NOMO-1 (cell line): ENCODE measurements around the gene LILRB4.
"Not testable (repeated sequence)": the region's sequence is repeated elsewhere in the genome, so short reads cannot be mapped to it uniquely, and the experiment has no call there.

ENCODE experiments used
- DNase-seq, 2 experiments: peaks; one replicate each; lab custom pipeline; 2025; ENCODE audit not compliant: unreplicated experiment in 2 of 2; lab: John Stamatoyannopoulos, UW

The LILRB4 gene

DNA sequence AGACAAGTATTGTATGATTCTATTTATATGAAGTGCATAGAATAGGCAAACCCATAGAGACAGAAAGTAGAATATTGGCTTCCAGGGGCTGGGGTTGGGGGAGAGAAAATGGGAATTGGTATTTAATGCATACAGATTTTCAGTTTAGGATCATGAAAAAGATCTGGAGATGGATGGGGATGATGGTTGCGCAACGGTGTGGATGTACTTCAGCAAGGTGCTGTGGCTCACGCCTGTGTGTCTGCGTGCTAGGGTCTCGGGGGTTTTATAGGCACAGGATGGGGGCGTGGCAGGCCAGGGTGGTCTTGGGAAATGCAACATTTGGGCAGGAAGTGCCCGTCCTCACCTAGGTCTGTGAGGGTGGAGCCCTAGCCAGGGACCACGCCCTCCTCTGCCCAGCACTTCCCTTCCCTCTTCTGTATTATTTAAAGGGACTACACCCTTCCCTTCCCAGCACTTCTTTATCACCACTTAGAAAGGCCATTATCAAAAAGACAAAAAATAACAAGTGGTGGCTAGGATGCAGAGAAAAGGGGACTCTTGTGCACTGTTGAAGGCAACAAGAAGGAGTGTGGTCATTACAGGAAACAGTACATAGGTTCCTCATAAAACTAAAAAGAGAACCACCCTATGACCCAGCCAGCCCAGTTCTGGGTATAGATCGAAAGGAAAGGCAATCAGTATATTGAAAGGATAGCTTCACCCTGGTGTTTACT lies 29.0 kb downstream of the LILRB4 start:
- DNase-seq, result peak in 1 of 2 experiments; percentile 23

DNA sequence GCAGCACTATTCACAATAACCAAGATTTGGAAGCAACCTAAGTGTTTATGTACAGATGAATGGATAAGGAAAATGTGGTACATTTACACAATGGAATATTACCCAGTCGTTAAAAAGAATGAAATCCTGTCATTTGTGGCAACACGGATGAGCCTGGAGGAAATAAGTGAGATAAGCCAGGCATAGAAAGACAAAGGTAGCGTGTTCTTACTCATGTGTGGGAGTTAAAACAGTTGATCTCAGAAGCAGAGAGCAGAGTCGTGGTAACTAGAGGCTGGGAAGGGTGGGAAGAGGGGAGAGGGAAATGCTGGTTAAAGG lies 29.5 kb downstream of the LILRB4 start:
- DNase-seq, result no peak

DNA sequence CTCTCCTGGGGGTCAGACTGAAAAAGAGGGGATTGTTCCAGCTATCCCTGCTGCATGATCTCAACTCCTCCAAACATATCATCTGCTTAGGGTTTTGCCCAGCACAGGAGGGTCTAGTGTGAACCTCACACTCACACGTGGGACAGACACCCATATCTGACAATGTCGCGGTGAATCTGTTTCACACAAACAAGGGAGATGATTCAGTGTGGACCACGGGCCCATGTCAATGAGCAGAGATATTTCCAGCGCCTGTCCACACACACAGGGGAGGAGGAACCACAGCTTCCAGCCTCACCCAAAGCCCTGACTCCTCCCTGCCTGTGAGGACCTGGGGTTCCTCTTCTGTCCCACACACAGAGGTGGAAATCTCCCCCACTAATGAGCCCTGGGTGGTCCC lies 31.9 kb downstream of the LILRB4 start:
- DNase-seq, result no peak

DNA sequence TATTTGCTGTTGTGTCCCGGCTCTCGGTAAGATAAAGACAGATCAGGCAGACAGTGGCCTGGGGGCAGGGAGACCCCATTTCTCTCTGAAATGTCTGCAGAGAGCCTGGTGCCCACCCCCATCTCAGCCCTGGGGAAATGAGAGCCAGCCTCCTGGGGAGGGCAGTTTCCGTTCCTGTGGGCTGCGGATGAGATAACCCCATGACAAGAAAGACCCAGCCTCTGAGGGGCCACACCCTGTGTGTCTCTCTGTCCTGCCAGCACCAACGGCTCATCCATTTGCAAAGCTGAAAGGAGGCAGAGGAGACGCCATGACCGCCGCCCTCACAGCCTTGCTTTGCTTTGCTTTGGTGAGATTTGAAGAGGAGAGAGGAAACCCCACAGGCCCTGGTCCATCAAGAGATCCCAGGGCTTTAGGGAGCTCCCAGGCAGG lies 33.3 kb downstream of the LILRB4 start:
- peak; percentile 41 to 42 for DNase-seq

DNA sequence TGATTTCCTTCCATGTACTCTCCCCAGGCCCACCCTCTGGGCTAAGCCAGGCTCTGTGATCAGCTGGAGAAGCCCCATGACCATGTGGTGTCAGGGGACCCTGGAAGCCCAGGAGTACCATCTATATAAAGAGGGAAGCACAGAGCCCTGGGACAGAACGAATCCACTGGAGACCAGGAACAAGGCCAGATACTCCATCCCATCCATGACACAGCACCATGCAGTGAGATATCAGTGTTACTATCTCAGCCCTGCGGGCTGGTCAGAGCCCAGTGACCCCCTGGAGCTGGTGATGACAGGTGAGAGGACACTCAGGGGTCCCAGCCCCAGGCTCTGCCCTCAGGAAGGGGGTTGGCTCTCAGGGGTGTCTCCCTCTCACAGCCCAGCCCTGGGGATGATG lies 34.0 kb downstream of the LILRB4 start:
- DNase-seq, result no peak

DNA sequence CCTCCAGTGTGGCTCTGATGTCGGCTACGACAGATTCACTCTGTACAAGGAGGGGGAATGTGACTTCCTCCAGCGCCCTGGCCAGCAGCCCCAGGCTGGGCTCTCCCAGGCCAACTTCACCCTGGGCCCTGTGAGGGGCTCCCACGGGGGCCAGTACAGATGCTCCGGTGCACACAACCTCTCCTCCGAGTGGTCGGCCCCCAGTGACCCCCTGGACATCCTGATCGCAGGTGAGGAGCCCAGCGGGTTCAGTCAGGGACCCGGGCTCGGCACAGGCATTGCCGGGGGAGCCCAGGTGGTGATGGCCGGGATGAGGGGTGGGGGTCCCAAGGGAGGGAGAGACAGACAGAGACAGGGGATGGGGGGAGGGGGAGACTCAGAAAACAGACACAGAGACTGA lies 34.9 kb downstream of the LILRB4 start:
- not testable (repeated sequence) for DNase-seq

DNA sequence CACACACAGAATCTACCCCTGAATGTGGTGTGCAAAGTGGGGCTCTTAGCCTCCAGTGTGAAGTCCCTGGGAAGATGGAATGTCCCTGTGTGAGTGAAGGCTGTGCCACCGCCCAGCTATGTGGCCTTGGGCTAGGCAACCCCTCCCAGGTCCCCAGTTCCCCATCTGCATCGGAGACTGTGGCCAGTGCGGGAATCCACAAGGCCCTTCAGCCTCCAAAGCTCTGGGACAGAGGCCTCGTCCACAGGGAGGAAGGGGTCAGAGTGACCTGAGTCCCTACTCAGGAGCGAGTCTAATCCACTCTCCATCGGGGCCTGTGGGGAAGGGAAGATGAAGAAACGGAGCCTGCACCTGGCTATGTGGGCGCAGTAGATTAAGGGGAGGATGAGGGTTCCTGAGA lies 42.1 kb downstream of the LILRB4 start:
- DNase-seq, result no peak

DNA sequence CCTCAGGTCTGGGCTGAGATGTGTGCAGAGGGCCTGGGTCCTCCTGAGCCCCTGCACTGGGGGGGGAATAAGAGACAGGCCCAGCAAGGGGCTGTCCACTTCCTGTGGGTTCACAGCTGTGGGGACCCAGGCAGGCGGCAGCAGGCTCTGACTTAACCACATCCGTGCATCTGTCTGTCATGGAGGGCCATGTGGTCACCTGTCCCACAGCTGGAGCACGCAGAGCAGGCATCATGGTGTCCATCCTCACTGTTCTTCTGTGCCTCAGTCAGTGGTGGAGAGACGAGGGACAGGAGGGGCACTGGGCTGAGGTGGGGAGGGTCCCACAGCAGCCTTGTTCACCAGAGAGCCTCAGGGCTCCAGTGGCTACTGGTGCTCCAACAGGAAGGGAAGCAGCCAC lies 45.2 kb downstream of the LILRB4 start:
- no peak for DNase-seq

DNA sequence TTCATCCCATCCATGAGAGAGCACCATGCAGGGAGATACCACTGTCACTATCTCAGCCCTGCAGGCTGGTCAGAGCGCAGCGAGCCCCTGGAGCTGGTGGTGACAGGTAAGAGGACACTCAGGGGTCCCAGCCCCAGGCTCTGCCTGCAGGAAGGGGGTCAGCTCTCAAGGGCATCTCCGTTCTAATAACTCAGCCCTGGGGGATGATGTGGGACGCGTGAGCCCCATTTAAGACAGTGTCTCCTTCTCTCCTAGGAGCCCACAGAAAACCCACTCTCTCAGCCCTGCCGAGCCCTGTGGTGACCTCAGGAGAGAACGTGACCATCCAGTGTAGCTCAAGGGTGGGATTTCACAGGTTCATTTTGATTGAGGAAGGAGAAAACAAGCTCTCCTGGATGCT lies 46.0 kb downstream of the LILRB4 start:
- DNase-seq, result peak in 1 of 2 experiments; percentile 33

DNA sequence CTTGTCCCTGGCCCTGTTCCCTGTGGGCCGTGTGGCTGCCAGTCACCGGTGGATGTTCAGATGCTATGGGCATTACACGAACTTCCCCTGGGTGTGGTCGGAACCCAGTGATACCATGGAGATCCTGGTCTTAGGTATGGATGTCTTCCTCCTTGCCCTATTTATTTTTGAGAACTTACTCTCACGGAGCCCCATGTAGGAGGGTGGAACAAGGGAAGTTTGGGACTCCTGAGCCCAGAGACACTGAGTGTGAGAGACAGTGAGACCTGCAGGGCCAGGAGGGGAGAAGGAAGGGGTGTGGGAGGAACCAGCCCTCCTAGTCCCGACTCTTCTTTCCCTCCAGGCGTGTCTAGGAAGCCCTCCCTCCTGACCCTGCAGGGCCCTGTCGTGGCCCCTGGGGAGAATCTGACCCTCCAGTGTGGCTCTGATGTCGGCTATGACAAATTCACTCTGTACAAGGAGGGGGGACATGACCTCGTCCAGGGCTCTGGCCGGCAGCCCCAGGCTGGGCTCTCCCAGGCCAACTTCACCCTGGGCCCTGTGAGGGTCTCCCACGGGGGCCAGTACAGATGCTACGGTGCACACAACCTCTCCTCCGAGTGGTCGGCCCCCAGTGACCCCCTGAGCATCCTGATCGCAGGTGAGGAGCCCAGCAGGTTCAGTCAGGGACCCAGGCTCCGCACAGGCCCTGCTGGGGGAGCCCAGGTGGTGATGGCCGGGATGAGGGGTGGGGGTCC lies 46.6 kb downstream of the LILRB4 start:
- DNase-seq, result no peak

DNA sequence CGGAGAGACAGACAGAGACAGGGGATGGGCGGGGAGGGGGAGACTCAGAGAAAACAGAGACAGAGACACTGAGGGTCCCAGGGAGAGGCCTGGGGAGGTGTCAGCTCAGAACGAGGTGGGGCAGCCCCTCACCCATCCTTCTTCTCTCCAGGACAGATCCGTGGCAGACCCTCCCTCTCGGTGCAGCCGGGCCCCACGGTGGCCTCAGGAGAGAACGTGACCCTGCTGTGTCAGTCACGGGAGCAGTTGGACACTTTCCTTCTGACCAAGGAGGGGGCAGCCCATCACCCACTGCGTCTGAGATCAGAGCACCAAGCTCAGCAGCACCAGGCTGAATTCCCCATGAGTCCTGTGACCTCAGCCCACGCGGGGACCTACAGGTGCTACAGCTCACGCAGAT lies 47.2 kb downstream of the LILRB4 start:
- DNase-seq, result not testable (repeated sequence)
